GM23338 (cell line): Measurements from ENCODE around the gene DCDC2. TPM values are rescaled to one million over a fixed set of nuclear protein-coding genes. Genes with fewer than 3 reads are reported as not detected.
"Not testable (repeated sequence)": the region's sequence is repeated elsewhere in the genome, so short reads cannot be mapped to it uniquely, and the experiment has no call there.

Source experiments
- ATAC-seq: fragments of 200-7000 bp; cut with Tn5 transposase; 3 replicates; pipeline ENCODE4 v1.9.1; 2020
- DNase-seq: peaks from one replicate; pipeline ENCODE4 v3.0.0-alpha.2; 2015; ENCODE audit warnings: low spot score
- H2AFZ ChIP-seq: fragments of 200-600 bp; sonication (generic); 2 replicates; pipeline ENCODE4 v1.8.0; 2016; ENCODE audit warnings: antibody characterized with exemption, mild to moderate bottlenecking, moderate library complexity
- H3F3A ChIP-seq: fragments of 200-600 bp; sonication (generic); replicated peaks from 2 replicates; pipeline ENCODE4 v1.8.0; 2017; ENCODE audit warnings: antibody characterized with exemption, mixed run types, low read depth
- H3K27ac ChIP-seq: fragments of 200-600 bp; sonication (generic); 2 replicates; pipeline ENCODE4 v1.6.1; 2016; ENCODE audit warnings: low read depth
- H3K27me3 ChIP-seq: fragments of 200-600 bp; sonication (generic); 2 replicates; pipeline ENCODE4 v1.8.0; 2016; ENCODE audit warnings: mild to moderate bottlenecking, mixed run types, moderate library complexity; ENCODE audit not compliant: insufficient read depth
- H3K36me3 ChIP-seq: fragments of 200-600 bp; sonication (generic); 2 replicates; pipeline ENCODE4 v1.8.0; 2016; ENCODE audit warnings: mild to moderate bottlenecking; ENCODE audit not compliant: insufficient read depth
- H3K4me1 ChIP-seq: fragments of 200-600 bp; sonication (generic); 2 replicates; pipeline ENCODE4 v1.8.0; 2016; ENCODE audit warnings: mild to moderate bottlenecking, moderate library complexity; ENCODE audit not compliant: insufficient read depth
- H3K4me2 ChIP-seq: fragments of 200-600 bp; sonication (generic); 2 replicates; pipeline ENCODE4 v1.7.1; 2017; ENCODE audit warnings: mixed run types
- H3K4me3 ChIP-seq: fragments of 200-600 bp; sonication (generic); 2 replicates; pipeline ENCODE4 v1.6.1; 2016; ENCODE audit warnings: mixed run types
- H3K79me2 ChIP-seq: fragments of 200-600 bp; sonication (generic); replicated peaks from 2 replicates; pipeline ENCODE4 v1.8.0; 2017; ENCODE audit warnings: mild to moderate bottlenecking; ENCODE audit not compliant: insufficient read depth
- H3K9me2 ChIP-seq: fragments of 200-600 bp; sonication (generic); 2 replicates; pipeline ENCODE4 v1.8.0; 2017; ENCODE audit not compliant: insufficient read depth
- H4K20me1 ChIP-seq: fragments of 200-600 bp; sonication (generic); replicated peaks from 2 replicates; pipeline ENCODE4 v1.8.0; 2017; ENCODE audit warnings: mild to moderate bottlenecking; ENCODE audit not compliant: insufficient read depth
- H3K27ac Mint-ChIP-seq: 2 replicates; pipeline ENCODE4 v1.8.0; 2020; ENCODE audit warnings: inconsistent platforms, mild to moderate bottlenecking, moderate library complexity, mixed read lengths
- H3K27me3 Mint-ChIP-seq: 3 replicates; pipeline ENCODE4 v1.8.0; 2022; ENCODE audit warnings: low read depth, mild to moderate bottlenecking, moderate library complexity, mixed read lengths, inconsistent platforms; ENCODE audit not compliant: insufficient read depth, poor library complexity
- H3K36me3 Mint-ChIP-seq: 3 replicates; pipeline ENCODE4 v1.8.0; 2021; ENCODE audit warnings: low read depth, mild to moderate bottlenecking, inconsistent platforms, moderate library complexity, mixed read lengths
- H3K4me1 Mint-ChIP-seq: 3 replicates; pipeline ENCODE4 v1.8.0; 2020; ENCODE audit warnings: mild to moderate bottlenecking, inconsistent platforms, mixed read lengths
- H3K4me3 Mint-ChIP-seq: 3 replicates; pipeline ENCODE4 v1.8.0; 2021; ENCODE audit warnings: moderate library complexity, mild to moderate bottlenecking, inconsistent platforms, mixed read lengths
- H3K9me3 Mint-ChIP-seq: 3 replicates; pipeline ENCODE4 v1.8.0; 2020; ENCODE audit warnings: moderate library complexity, mild to moderate bottlenecking, inconsistent platforms, mixed read lengths
- EZH2phosphoT487 ChIP-seq: fragments of 200-600 bp; sonication (generic); IDR thresholded peaks from one replicate; pipeline ENCODE4 v1.8.1; 2018; ENCODE audit warnings: antibody characterized with exemption; ENCODE audit not compliant: unreplicated experiment
- NANOG ChIP-seq: IDR thresholded peaks from 2 replicates; pipeline ENCODE4 v1.6.1; 2016; ENCODE audit warnings: antibody characterized with exemption, borderline replicate concordance
- POLR2AphosphoS5 ChIP-seq: IDR thresholded peaks from 2 replicates; pipeline ENCODE4 v1.6.1; 2016; ENCODE audit warnings: antibody characterized with exemption, low read depth
- ZNF331 ChIP-seq: fragments of 250-450 bp; sonication (Bioruptor Pico); IDR thresholded peaks from 2 replicates; pipeline ENCODE4 v1.5.0; 2020; ENCODE audit warnings: low read depth, mild to moderate bottlenecking, moderate library complexity
- polyA plus RNA-seq: library from polyadenylated mRNA; unstranded; fragments of >200 nt; fragmentation: Nextera tagmentation; extraction: Ambion mirVana; gene quantifications from 2 replicates; pipeline ENCODE4 v1.2.1, GENCODE V29; 2016
- total RNA-seq: library from RNA; depleted of rRNA; stranded (reverse); fragments of >200 nt; shearing (Covaris generic); gene quantifications from 2 replicates; pipeline ENCODE4 v1.2.3, GENCODE V29; 2014
- TF ChIP-seq, protein P1 (sequence below): fragments of 250-450 bp; sonication (Bioruptor Pico); IDR thresholded peaks from 2 replicates; pipeline ENCODE4 v1.5.0; 2020; ENCODE audit warnings: mild to moderate bottlenecking, moderate library complexity
- TF ChIP-seq, protein P2 (sequence below): IDR thresholded peaks from 2 replicates; pipeline ENCODE4 v1.6.1; 2016; ENCODE audit warnings: antibody characterized with exemption

The DCDC2 gene
- total and polyA plus RNA-seq, 2 experiments from 2014 or later = 0.59 to 0.79 TPM

- H2AFZ ChIP-seq, H3K9me3 Mint-ChIP-seq, H3K27ac Mint-ChIP-seq, DNase-seq, H3F3A ChIP-seq, H3K4me3 Mint-ChIP-seq, H3K36me3 ChIP-seq, H3K9me2 ChIP-seq, H3K4me3 ChIP-seq, H3K79me2 ChIP-seq, H4K20me1 ChIP-seq, H3K36me3 Mint-ChIP-seq, H3K4me2 ChIP-seq, H3K27ac ChIP-seq, ATAC-seq: not testable (repeated sequence)
- peaks cover 16% of the 10 kb centered on the region for H3K27me3 Mint-ChIP-seq
- peaks cover 34% of the 10 kb centered on the region for H3K4me1 Mint-ChIP-seq
- peaks cover 17% of the 10 kb centered on the region for H3K4me1 ChIP-seq
- peaks cover 49% of the 10 kb centered on the region for H3K27me3 ChIP-seq
Observed at GRCh38 chr6:24322446-24322845, 35.4 kb downstream of the DCDC2 start.

DNA sequence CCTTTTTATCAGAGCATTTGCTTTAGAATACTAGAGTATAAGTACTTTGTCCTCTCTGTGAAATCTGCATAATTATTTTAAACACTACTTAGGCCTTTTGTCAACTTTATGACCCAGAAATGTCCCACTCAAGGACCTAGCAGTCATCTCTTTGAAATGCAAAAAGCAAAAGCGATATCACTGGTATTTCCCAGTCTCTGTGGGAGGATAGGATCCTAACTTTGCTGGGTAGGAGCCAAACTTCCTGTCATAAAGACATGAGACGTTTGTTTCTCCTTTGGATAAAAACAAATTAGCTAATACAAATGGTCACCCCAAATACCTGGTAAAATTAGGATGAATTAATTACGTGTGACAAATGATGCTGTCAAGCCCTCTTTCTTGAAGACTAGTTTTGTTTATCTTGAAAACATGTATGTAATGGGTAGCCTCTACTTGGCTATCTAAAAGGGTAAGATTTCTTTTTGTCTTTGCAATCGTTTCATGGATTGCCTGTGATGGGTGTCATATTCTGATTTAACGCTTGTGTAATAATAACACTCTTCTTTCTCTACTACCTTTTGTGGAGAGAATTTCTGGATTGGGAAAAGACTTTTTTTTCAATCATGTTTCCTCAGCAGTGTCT is 36.2 kb downstream of the DCDC2 start:
- H2AFZ ChIP-seq = no peak overlapping the region
- no peaks in the 10 kb centered on the region for H4K20me1 ChIP-seq
- H3K36me3 ChIP-seq = no peaks in the 10 kb centered on the region
- ATAC-seq = peak; percentile 39; the same call in 1 of the 3 replicates
- Mint-ChIP-seq H3K4me1 (peaks cover 34% of the 10 kb centered on the region), H3K36me3 (no peaks in the 10 kb centered on the region), H3K4me3 (no peak overlapping the region), H3K27me3 (peaks cover 16% of the 10 kb centered on the region), H3K9me3 (no peaks in the 10 kb centered on the region), H3K27ac (no peak overlapping the region)
- peak; percentile 88; the same call in 1 of the 2 replicates for TF ChIP-seq NANOG
- 0 out of 2 replicates have a peak, but pooled peaks have one; percentile 25 for TF ChIP-seq POLR2AphosphoS5
- no peak for TF ChIP-seq EZH2phosphoT487
- no peak overlapping the region for H3K4me3 ChIP-seq
- DNase-seq = peak; percentile 48
- H3K4me1 ChIP-seq = peaks cover 17% of the 10 kb centered on the region
- H3K4me2 ChIP-seq = no peak overlapping the region
- no peaks in the 10 kb centered on the region for H3K79me2 ChIP-seq
- H3K27me3 ChIP-seq = peaks cover 49% of the 10 kb centered on the region
- no peaks in the 10 kb centered on the region for H3K9me2 ChIP-seq
- no peaks in the 10 kb centered on the region for H3F3A ChIP-seq
- no peak overlapping the region for H3K27ac ChIP-seq

DNA sequence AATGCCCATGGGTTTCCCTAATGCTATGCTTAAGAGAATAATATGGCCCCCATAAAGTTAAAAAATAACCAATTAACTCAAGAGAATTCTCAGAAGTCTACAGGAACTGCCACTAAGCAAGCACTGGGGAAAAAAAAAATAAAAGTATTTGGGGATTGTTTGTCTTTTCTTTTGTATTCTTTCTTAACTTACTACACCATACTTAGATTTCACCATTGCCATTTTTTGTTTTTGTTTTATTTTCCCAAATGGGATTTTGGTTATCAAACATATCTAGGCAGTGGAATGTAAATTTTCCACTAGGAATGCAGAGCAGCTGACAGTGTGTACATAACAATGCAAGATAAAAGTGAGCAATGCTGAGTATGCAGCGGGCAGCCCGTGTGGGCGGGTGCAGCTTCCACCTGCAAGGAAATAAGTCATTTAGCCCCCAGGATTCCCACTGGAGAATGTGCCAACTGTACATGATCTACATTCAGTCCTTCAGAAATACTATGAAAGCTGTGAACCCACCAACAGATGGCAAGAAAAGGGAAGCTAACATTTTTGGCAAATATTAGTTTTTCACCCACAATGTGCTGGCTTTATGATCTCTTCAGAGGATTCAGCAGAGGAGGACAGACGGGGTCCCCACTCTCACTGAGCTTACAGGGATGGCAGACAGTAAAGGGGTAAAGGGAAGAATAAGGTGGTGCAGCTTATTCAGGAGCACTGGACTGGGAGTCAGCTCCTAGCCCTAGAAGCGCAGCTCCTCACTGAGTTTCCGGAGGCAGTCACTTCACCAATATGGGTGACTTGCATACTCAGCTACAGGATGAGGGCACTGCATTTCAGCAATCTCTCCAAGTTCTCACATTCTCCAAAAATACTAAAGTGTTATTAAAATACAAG is 44.4 kb downstream of the DCDC2 start:
- H2AFZ ChIP-seq = no peak overlapping the region
- H3K4me3 Mint-ChIP-seq = peak overlapping the region; percentile 33
- TF ChIP-seq, protein P1, sequence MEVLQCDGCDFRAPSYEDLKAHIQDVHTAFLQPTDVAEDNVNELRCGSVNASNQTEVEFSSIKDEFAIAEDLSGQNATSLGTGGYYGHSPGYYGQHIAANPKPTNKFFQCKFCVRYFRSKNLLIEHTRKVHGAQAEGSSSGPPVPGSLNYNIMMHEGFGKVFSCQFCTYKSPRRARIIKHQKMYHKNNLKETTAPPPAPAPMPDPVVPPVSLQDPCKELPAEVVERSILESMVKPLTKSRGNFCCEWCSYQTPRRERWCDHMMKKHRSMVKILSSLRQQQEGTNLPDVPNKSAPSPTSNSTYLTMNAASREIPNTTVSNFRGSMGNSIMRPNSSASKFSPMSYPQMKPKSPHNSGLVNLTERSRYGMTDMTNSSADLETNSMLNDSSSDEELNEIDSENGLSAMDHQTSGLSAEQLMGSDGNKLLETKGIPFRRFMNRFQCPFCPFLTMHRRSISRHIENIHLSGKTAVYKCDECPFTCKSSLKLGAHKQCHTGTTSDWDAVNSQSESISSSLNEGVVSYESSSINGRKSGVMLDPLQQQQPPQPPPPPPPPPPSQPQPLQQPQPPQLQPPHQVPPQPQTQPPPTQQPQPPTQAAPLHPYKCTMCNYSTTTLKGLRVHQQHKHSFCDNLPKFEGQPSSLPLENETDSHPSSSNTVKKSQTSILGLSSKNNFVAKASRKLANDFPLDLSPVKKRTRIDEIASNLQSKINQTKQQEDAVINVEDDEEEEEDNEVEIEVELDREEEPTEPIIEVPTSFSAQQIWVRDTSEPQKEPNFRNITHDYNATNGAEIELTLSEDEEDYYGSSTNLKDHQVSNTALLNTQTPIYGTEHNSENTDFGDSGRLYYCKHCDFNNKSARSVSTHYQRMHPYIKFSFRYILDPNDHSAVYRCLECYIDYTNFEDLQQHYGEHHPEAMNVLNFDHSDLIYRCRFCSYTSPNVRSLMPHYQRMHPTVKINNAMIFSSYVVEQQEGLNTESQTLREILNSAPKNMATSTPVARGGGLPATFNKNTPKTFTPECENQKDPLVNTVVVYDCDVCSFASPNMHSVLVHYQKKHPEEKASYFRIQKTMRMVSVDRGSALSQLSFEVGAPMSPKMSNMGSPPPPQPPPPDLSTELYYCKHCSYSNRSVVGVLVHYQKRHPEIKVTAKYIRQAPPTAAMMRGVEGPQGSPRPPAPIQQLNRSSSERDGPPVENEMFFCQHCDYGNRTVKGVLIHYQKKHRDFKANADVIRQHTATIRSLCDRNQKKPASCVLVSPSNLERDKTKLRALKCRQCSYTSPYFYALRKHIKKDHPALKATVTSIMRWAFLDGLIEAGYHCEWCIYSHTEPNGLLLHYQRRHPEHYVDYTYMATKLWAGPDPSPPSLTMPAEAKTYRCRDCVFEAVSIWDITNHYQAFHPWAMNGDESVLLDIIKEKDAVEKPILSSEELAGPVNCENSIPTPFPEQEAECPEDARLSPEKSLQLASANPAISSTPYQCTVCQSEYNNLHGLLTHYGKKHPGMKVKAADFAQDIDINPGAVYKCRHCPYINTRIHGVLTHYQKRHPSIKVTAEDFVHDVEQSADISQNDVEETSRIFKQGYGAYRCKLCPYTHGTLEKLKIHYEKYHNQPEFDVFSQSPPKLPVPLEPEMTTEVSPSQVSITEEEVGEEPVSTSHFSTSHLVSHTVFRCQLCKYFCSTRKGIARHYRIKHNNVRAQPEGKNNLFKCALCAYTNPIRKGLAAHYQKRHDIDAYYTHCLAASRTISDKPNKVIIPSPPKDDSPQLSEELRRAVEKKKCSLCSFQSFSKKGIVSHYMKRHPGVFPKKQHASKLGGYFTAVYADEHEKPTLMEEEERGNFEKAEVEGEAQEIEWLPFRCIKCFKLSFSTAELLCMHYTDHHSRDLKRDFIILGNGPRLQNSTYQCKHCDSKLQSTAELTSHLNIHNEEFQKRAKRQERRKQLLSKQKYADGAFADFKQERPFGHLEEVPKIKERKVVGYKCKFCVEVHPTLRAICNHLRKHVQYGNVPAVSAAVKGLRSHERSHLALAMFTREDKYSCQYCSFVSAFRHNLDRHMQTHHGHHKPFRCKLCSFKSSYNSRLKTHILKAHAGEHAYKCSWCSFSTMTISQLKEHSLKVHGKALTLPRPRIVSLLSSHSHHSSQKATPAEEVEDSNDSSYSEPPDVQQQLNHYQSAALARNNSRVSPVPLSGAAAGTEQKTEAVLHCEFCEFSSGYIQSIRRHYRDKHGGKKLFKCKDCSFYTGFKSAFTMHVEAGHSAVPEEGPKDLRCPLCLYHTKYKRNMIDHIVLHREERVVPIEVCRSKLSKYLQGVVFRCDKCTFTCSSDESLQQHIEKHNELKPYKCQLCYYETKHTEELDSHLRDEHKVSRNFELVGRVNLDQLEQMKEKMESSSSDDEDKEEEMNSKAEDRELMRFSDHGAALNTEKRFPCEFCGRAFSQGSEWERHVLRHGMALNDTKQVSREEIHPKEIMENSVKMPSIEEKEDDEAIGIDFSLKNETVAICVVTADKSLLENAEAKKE (CRISPR knock-in tag) = no peak
- peak; percentile 57; the same call in 1 of the 2 replicates for TF ChIP-seq NANOG
- TF ChIP-seq, protein P2, sequence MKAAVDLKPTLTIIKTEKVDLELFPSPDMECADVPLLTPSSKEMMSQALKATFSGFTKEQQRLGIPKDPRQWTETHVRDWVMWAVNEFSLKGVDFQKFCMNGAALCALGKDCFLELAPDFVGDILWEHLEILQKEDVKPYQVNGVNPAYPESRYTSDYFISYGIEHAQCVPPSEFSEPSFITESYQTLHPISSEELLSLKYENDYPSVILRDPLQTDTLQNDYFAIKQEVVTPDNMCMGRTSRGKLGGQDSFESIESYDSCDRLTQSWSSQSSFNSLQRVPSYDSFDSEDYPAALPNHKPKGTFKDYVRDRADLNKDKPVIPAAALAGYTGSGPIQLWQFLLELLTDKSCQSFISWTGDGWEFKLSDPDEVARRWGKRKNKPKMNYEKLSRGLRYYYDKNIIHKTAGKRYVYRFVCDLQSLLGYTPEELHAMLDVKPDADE = peak; percentile 28; the same call in 1 of the 2 replicates
- TF ChIP-seq ZNF331 (CRISPR knock-in tag) = no peak

More for the DNA sequence above, 44.4 kb downstream of the DCDC2 start:
- Histone ChIP-seq H3F3A (no peaks in the 10 kb centered on the region), H3K27ac (peak overlapping the region; percentile 46; the same call in 1 of the 2 replicates), H3K4me1 (peaks cover 15% of the 10 kb centered on the region; the same call in 1 of the 2 replicates), H3K36me3 (peaks cover 7% of the 10 kb centered on the region; the same call in 1 of the 2 replicates), H3K4me3 (no peak overlapping the region), H3K9me2 (0 out of 2 replicates have a peak, but pooled peaks cover 3% of the 10 kb centered on the region), H4K20me1 (no peaks in the 10 kb centered on the region), H3K4me2 (peak overlapping the region; percentile 22), H3K27me3 (no peaks in the 10 kb centered on the region), H3K79me2 (no peaks in the 10 kb centered on the region)
- Mint-ChIP-seq H3K27me3 (peaks cover 3% of the 10 kb centered on the region), H3K36me3 (no peaks in the 10 kb centered on the region), H3K4me1 (peaks cover 30% of the 10 kb centered on the region), H3K9me3 (no peaks in the 10 kb centered on the region), H3K27ac (peak overlapping the region; percentile 92)
- DNase-seq = peak; percentile 66
- ATAC-seq = peak; percentile 94
